Measurements from ENCODE around the gene ANKRD42.

ANKRD42 gene

GRCh38 chr11:83223457-83223856 lies 29.9 kb downstream of the ANKRD42 start:
- H3K4me1 ChIP-seq (ENCODE audit: control insufficient read depth, insufficient read depth, low read length, poor library complexity, severe bottlenecking) = no peaks in the 10 kb centered on the region
- no peak overlapping the region for H3K4me3 ChIP-seq (ENCODE audit: insufficient read depth, low read depth, low read length, poor library complexity, severe bottlenecking)

GRCh38 chr11:83235825-83236224 lies 42.3 kb downstream of the ANKRD42 start:
- no peaks in the 10 kb centered on the region for H3K36me3 ChIP-seq (ENCODE audit: control insufficient read depth, insufficient read depth, low read length)
- no peaks in the 10 kb centered on the region for H3K9me3 ChIP-seq (ENCODE audit: control insufficient read depth, low read length)
- no peak overlapping the region for H3K4me3 ChIP-seq (ENCODE audit: insufficient read depth, low read depth, low read length, poor library complexity, severe bottlenecking)
- no peaks in the 10 kb centered on the region for H3K27me3 ChIP-seq (replicated peaks; ENCODE audit: control insufficient read depth, insufficient read depth, low read length, poor library complexity, severe bottlenecking)
- H3K27ac ChIP-seq (ENCODE audit: insufficient read depth, low read length, poor library complexity, severe bottlenecking) = no peak overlapping the region
- H3K4me1 ChIP-seq (ENCODE audit: control insufficient read depth, insufficient read depth, low read length, poor library complexity, severe bottlenecking) = no peaks in the 10 kb centered on the region
- no peak for DNase-seq

More at GRCh38 chr11:83223457-83223856, 29.9 kb downstream of the ANKRD42 start:
- DNase-seq = no peak
- no peaks in the 10 kb centered on the region for H3K27me3 ChIP-seq (replicated peaks; ENCODE audit: control insufficient read depth, insufficient read depth, low read length, poor library complexity, severe bottlenecking)
- no peaks in the 10 kb centered on the region for H3K9me3 ChIP-seq (ENCODE audit: control insufficient read depth, low read length)
- no peak overlapping the region for H3K27ac ChIP-seq (ENCODE audit: insufficient read depth, low read length, poor library complexity, severe bottlenecking)
- H3K36me3 ChIP-seq (ENCODE audit: control insufficient read depth, insufficient read depth, low read length) = no peaks in the 10 kb centered on the region

- no peak overlapping the region for H3K4me3 ChIP-seq (ENCODE audit: insufficient read depth, low read depth, low read length, poor library complexity, severe bottlenecking)
- H3K4me1 ChIP-seq (ENCODE audit: control insufficient read depth, insufficient read depth, low read length, poor library complexity, severe bottlenecking) = no peaks in the 10 kb centered on the region
- H3K27ac ChIP-seq (ENCODE audit: insufficient read depth, low read length, poor library complexity, severe bottlenecking) = no peak overlapping the region
- H3K36me3 ChIP-seq (ENCODE audit: control insufficient read depth, insufficient read depth, low read length) = no peaks in the 10 kb centered on the region
- no peaks in the 10 kb centered on the region for H3K27me3 ChIP-seq (replicated peaks; ENCODE audit: control insufficient read depth, insufficient read depth, low read length, poor library complexity, severe bottlenecking)
- no peaks in the 10 kb centered on the region for H3K9me3 ChIP-seq (ENCODE audit: control insufficient read depth, low read length)
- DNase-seq = no peak
Measured at GRCh38 chr11:83238111-83238510, 44.6 kb downstream of the ANKRD42 start.

DNA sequence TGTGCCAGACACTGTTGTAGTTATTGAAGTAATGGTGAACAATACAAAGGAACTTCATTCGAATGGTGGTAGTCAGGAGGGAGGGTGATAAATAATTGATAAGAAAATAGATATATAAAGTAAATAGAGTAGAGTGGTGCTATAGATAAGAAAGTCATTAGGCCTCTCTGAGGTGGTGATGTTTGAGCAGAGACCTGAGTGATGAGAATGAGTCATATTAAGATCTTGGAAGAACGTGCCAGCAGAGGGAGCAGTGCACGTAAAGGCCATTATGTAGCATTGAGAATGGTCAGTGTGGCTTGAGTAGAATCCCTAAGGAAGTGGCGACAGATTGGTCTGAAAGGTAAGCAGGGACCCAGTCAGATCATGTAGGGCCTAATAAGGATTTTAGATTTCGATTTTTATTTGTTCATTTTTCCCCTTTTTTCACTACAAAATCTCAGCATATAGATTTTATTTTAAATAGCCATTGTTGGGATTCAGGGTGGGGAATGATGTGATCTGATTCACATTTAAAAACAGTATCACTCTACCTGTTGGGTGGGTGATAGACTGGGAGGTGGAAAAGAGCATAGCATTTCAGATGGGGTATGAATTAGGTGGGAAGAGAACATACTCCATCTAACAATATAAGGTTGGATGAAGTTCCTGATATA lies 47.9 kb downstream of the ANKRD42 start:
- DNase-seq = no peak
- Histone ChIP-seq H3K4me3 (ENCODE audit: insufficient read depth, low read depth, low read length, poor library complexity, severe bottlenecking) (no peak overlapping the region), H3K36me3 (ENCODE audit: control insufficient read depth, insufficient read depth, low read length) (no peaks in the 10 kb centered on the region)

DNA sequence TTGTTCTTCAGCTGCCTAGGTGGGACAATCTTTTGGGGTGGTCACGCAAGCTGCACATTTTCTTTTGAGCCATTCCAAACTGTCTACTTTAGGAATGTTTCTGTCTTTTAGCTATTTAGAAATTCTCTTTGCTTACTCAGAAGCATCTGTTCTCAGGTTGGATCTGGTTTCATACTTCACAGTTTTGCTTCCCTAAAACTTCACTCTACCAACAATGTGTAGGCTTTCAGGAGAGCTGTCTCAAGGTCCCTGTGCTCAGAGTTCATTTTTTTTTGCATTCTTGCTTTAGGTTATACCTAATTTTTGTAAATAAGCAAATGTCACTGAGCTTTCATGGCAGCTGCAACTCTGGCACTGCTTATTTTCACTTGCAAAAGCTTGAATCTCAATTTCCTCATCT lies 55.9 kb downstream of the ANKRD42 start:
- Histone ChIP-seq H3K4me1 (ENCODE audit: control insufficient read depth, insufficient read depth, low read length, poor library complexity, severe bottlenecking) (no peaks in the 10 kb centered on the region), H3K27me3 (replicated peaks; ENCODE audit: control insufficient read depth, insufficient read depth, low read length, poor library complexity, severe bottlenecking) (no peaks in the 10 kb centered on the region), H3K27ac (ENCODE audit: insufficient read depth, low read length, poor library complexity, severe bottlenecking) (no peak overlapping the region), H3K36me3 (ENCODE audit: control insufficient read depth, insufficient read depth, low read length) (no peaks in the 10 kb centered on the region), H3K9me3 (ENCODE audit: control insufficient read depth, low read length) (no peaks in the 10 kb centered on the region), H3K4me3 (ENCODE audit: insufficient read depth, low read depth, low read length, poor library complexity, severe bottlenecking) (no peak overlapping the region)
- DNase-seq = no peak

More for the DNA sequence above, 47.9 kb downstream of the ANKRD42 start:
- no peaks in the 10 kb centered on the region for H3K27me3 ChIP-seq (replicated peaks; ENCODE audit: control insufficient read depth, insufficient read depth, low read length, poor library complexity, severe bottlenecking)
- no peaks in the 10 kb centered on the region for H3K4me1 ChIP-seq (ENCODE audit: control insufficient read depth, insufficient read depth, low read length, poor library complexity, severe bottlenecking)
- no peak overlapping the region for H3K27ac ChIP-seq (ENCODE audit: insufficient read depth, low read length, poor library complexity, severe bottlenecking)
- no peaks in the 10 kb centered on the region for H3K9me3 ChIP-seq (ENCODE audit: control insufficient read depth, low read length)

- H3K4me3 ChIP-seq (ENCODE audit: insufficient read depth, low read depth, low read length, poor library complexity, severe bottlenecking) = no peak overlapping the region
- H3K27ac ChIP-seq (ENCODE audit: insufficient read depth, low read length, poor library complexity, severe bottlenecking) = no peak overlapping the region
- no peaks in the 10 kb centered on the region for H3K36me3 ChIP-seq (ENCODE audit: control insufficient read depth, insufficient read depth, low read length)
- H3K27me3 ChIP-seq (replicated peaks; ENCODE audit: control insufficient read depth, insufficient read depth, low read length, poor library complexity, severe bottlenecking) = no peaks in the 10 kb centered on the region
- H3K4me1 ChIP-seq (ENCODE audit: control insufficient read depth, insufficient read depth, low read length, poor library complexity, severe bottlenecking) = no peaks in the 10 kb centered on the region
- peak in 1 of 3 donors; percentile 2 for DNase-seq
- no peaks in the 10 kb centered on the region for H3K9me3 ChIP-seq (ENCODE audit: control insufficient read depth, low read length)
Measured at GRCh38 chr11:83249972-83250593, 56.6 kb downstream of the ANKRD42 start.

DNA sequence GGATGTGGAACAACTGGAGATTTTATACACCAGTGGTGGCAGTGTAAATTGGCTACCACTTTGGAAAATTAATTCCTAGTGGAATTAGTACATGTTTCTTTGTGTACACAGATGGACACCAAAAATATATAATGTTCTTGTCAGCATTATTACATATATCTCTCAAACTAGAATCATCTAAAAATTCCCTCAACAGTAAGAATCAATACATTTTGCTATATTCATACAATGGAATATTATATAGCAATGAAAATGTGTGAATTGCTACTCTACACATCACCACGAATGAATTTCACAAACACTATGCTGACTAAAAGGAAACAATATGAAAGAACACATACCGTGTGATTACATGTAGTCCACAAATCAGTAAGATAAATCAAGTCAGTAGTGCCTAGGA lies 58.8 kb downstream of the ANKRD42 start:
- no peak for DNase-seq
- no peak overlapping the region for H3K27ac ChIP-seq (ENCODE audit: insufficient read depth, low read length, poor library complexity, severe bottlenecking)
- H3K9me3 ChIP-seq (ENCODE audit: control insufficient read depth, low read length) = no peaks in the 10 kb centered on the region
- no peak overlapping the region for H3K4me3 ChIP-seq (ENCODE audit: insufficient read depth, low read depth, low read length, poor library complexity, severe bottlenecking)
- H3K36me3 ChIP-seq (ENCODE audit: control insufficient read depth, insufficient read depth, low read length) = no peaks in the 10 kb centered on the region
- no peaks in the 10 kb centered on the region for H3K27me3 ChIP-seq (replicated peaks; ENCODE audit: control insufficient read depth, insufficient read depth, low read length, poor library complexity, severe bottlenecking)
- no peaks in the 10 kb centered on the region for H3K4me1 ChIP-seq (ENCODE audit: control insufficient read depth, insufficient read depth, low read length, poor library complexity, severe bottlenecking)

GRCh38 chr11:83252941-83253340 lies 59.4 kb downstream of the ANKRD42 start:
- Histone ChIP-seq H3K4me3 (ENCODE audit: insufficient read depth, low read depth, low read length, poor library complexity, severe bottlenecking) (no peak overlapping the region), H3K27ac (ENCODE audit: insufficient read depth, low read length, poor library complexity, severe bottlenecking) (no peak overlapping the region), H3K9me3 (ENCODE audit: control insufficient read depth, low read length) (no peaks in the 10 kb centered on the region), H3K4me1 (ENCODE audit: control insufficient read depth, insufficient read depth, low read length, poor library complexity, severe bottlenecking) (no peaks in the 10 kb centered on the region), H3K27me3 (replicated peaks; ENCODE audit: control insufficient read depth, insufficient read depth, low read length, poor library complexity, severe bottlenecking) (no peaks in the 10 kb centered on the region), H3K36me3 (ENCODE audit: control insufficient read depth, insufficient read depth, low read length) (peaks cover 6% of the 10 kb centered on the region)
- no peak for DNase-seq

GRCh38 chr11:83255366-83255765 lies 61.9 kb downstream of the ANKRD42 start:
- Histone ChIP-seq H3K4me3 (ENCODE audit: insufficient read depth, low read depth, low read length, poor library complexity, severe bottlenecking) (no peak overlapping the region), H3K4me1 (ENCODE audit: control insufficient read depth, insufficient read depth, low read length, poor library complexity, severe bottlenecking) (no peaks in the 10 kb centered on the region), H3K27me3 (replicated peaks; ENCODE audit: control insufficient read depth, insufficient read depth, low read length, poor library complexity, severe bottlenecking) (no peaks in the 10 kb centered on the region), H3K27ac (ENCODE audit: insufficient read depth, low read length, poor library complexity, severe bottlenecking) (no peak overlapping the region), H3K36me3 (ENCODE audit: control insufficient read depth, insufficient read depth, low read length) (peaks cover 19% of the 10 kb centered on the region), H3K9me3 (ENCODE audit: control insufficient read depth, low read length) (no peaks in the 10 kb centered on the region)
- DNase-seq = no peak

GRCh38 chr11:83256602-83257340 lies 63.3 kb downstream of the ANKRD42 start:
- Histone ChIP-seq H3K36me3 (ENCODE audit: control insufficient read depth, insufficient read depth, low read length) (peaks cover 21% of the 10 kb centered on the region), H3K4me3 (ENCODE audit: insufficient read depth, low read depth, low read length, poor library complexity, severe bottlenecking) (no peak overlapping the region), H3K9me3 (ENCODE audit: control insufficient read depth, low read length) (no peaks in the 10 kb centered on the region), H3K27me3 (replicated peaks; ENCODE audit: control insufficient read depth, insufficient read depth, low read length, poor library complexity, severe bottlenecking) (no peaks in the 10 kb centered on the region), H3K4me1 (ENCODE audit: control insufficient read depth, insufficient read depth, low read length, poor library complexity, severe bottlenecking) (no peaks in the 10 kb centered on the region), H3K27ac (ENCODE audit: insufficient read depth, low read length, poor library complexity, severe bottlenecking) (no peak overlapping the region)
- no peak for DNase-seq
